SK-N-SH (cell line): ENCODE results near the gene POLR1D.

Source experiments
- FOXJ3 ChIP-seq: sonication (generic); formaldehyde crosslinking; IDR thresholded peaks from 2 replicates; pipeline ENCODE4 v1.5.1; 2020; ENCODE audit warnings: mild to moderate bottlenecking, missing genetic modification reagents
- JUND ChIP-seq: IDR thresholded peaks from 2 replicates; pipeline ENCODE4 v1.4.0; 2012
- MEF2A ChIP-seq: IDR thresholded peaks from 2 replicates; pipeline ENCODE4 v1.4.0; 2012; ENCODE audit warnings: low read depth, borderline replicate concordance
- POLR2AphosphoS5 ChIP-seq: IDR thresholded peaks from 2 replicates; pipeline ENCODE4 v1.6.1; 2012; ENCODE audit warnings: low read depth, low read length
- RAD21 ChIP-seq: IDR thresholded peaks from 2 replicates; pipeline ENCODE4 v1.6.1; 2012; ENCODE audit warnings: mild to moderate bottlenecking, low read length
- RCOR1 ChIP-seq: fragments of 150-350 bp; IDR thresholded peaks from 2 replicates; pipeline ENCODE4 v1.6.1; 2017; ENCODE audit warnings: antibody characterized with exemption, low read length
- TAF1 ChIP-seq: IDR thresholded peaks from 2 replicates; pipeline ENCODE4 v1.6.1; 2012; ENCODE audit warnings: low read depth, mild to moderate bottlenecking, low read length, moderate library complexity, borderline replicate concordance
- YY1 ChIP-seq: IDR thresholded peaks from 2 replicates; pipeline ENCODE4 v1.4.0; 2012; ENCODE audit warnings: low read depth, mild to moderate bottlenecking
- TF ChIP-seq, protein P1 (sequence below): IDR thresholded peaks from 2 replicates; pipeline ENCODE4 v1.4.0; 2012; ENCODE audit warnings: low read depth, borderline replicate concordance
- TF ChIP-seq, protein P2 (sequence below): IDR thresholded peaks from 2 replicates; pipeline ENCODE4 v1.4.0; 2012; ENCODE audit warnings: low read depth
- TF ChIP-seq, protein P3 (sequence below): fragments of 200-600 bp; sonication (generic); IDR thresholded peaks from 2 replicates; pipeline ENCODE4 v1.6.1; 2017; ENCODE audit warnings: antibody characterized with exemption, mild to moderate bottlenecking, moderate library complexity
- TF ChIP-seq, protein P4 (sequence below): fragments of 150-350 bp; IDR thresholded peaks from 2 replicates; pipeline ENCODE4 v1.6.1; 2017; ENCODE audit warnings: antibody characterized with exemption, low read length, low read depth, borderline replicate concordance
- TF ChIP-seq, protein P5 (sequence below): IDR thresholded peaks from 2 replicates; pipeline ENCODE4 v1.6.1; 2012; ENCODE audit warnings: mild to moderate bottlenecking, low read depth, low read length, moderate library complexity
- TF ChIP-seq, protein P6 (sequence below): IDR thresholded peaks from 2 replicates; pipeline ENCODE4 v1.4.0; 2012; ENCODE audit warnings: low read depth, borderline replicate concordance

DNA sequence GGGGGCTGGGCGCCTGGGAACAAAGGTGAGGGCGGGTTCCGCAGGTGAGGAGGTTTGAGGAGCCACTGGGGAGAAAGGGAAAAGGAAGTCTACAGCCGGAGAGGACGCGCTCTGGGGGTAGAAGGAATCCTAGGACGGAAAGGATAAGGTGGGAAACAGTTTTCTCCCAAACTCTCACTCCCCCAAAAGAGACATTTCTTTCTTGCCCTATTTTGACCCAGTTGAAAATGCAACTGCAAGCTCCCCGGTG lies 651 bp upstream of the POLR1D start:
- TF ChIP-seq RAD21, result no peak
- TF ChIP-seq TAF1, result no peak
- TF ChIP-seq, protein P1, sequence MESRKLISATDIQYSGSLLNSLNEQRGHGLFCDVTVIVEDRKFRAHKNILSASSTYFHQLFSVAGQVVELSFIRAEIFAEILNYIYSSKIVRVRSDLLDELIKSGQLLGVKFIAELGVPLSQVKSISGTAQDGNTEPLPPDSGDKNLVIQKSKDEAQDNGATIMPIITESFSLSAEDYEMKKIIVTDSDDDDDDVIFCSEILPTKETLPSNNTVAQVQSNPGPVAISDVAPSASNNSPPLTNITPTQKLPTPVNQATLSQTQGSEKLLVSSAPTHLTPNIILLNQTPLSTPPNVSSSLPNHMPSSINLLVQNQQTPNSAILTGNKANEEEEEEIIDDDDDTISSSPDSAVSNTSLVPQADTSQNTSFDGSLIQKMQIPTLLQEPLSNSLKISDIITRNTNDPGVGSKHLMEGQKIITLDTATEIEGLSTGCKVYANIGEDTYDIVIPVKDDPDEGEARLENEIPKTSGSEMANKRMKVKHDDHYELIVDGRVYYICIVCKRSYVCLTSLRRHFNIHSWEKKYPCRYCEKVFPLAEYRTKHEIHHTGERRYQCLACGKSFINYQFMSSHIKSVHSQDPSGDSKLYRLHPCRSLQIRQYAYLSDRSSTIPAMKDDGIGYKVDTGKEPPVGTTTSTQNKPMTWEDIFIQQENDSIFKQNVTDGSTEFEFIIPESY, result no peak
- no peak for TF ChIP-seq FOXJ3 (CRISPR knock-in tag)
- no peak for TF ChIP-seq JUND
- TF ChIP-seq, protein P2, sequence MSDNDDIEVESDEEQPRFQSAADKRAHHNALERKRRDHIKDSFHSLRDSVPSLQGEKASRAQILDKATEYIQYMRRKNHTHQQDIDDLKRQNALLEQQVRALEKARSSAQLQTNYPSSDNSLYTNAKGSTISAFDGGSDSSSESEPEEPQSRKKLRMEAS, result no peak
- TF ChIP-seq, protein P3, sequence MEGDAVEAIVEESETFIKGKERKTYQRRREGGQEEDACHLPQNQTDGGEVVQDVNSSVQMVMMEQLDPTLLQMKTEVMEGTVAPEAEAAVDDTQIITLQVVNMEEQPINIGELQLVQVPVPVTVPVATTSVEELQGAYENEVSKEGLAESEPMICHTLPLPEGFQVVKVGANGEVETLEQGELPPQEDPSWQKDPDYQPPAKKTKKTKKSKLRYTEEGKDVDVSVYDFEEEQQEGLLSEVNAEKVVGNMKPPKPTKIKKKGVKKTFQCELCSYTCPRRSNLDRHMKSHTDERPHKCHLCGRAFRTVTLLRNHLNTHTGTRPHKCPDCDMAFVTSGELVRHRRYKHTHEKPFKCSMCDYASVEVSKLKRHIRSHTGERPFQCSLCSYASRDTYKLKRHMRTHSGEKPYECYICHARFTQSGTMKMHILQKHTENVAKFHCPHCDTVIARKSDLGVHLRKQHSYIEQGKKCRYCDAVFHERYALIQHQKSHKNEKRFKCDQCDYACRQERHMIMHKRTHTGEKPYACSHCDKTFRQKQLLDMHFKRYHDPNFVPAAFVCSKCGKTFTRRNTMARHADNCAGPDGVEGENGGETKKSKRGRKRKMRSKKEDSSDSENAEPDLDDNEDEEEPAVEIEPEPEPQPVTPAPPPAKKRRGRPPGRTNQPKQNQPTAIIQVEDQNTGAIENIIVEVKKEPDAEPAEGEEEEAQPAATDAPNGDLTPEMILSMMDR, result no peak
- TF ChIP-seq POLR2AphosphoS5, result no peak
- no peak for TF ChIP-seq YY1
- TF ChIP-seq, protein P4, sequence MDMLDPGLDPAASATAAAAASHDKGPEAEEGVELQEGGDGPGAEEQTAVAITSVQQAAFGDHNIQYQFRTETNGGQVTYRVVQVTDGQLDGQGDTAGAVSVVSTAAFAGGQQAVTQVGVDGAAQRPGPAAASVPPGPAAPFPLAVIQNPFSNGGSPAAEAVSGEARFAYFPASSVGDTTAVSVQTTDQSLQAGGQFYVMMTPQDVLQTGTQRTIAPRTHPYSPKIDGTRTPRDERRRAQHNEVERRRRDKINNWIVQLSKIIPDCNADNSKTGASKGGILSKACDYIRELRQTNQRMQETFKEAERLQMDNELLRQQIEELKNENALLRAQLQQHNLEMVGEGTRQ, result no peak
- no peak for TF ChIP-seq MEF2A
- TF ChIP-seq, protein P5, sequence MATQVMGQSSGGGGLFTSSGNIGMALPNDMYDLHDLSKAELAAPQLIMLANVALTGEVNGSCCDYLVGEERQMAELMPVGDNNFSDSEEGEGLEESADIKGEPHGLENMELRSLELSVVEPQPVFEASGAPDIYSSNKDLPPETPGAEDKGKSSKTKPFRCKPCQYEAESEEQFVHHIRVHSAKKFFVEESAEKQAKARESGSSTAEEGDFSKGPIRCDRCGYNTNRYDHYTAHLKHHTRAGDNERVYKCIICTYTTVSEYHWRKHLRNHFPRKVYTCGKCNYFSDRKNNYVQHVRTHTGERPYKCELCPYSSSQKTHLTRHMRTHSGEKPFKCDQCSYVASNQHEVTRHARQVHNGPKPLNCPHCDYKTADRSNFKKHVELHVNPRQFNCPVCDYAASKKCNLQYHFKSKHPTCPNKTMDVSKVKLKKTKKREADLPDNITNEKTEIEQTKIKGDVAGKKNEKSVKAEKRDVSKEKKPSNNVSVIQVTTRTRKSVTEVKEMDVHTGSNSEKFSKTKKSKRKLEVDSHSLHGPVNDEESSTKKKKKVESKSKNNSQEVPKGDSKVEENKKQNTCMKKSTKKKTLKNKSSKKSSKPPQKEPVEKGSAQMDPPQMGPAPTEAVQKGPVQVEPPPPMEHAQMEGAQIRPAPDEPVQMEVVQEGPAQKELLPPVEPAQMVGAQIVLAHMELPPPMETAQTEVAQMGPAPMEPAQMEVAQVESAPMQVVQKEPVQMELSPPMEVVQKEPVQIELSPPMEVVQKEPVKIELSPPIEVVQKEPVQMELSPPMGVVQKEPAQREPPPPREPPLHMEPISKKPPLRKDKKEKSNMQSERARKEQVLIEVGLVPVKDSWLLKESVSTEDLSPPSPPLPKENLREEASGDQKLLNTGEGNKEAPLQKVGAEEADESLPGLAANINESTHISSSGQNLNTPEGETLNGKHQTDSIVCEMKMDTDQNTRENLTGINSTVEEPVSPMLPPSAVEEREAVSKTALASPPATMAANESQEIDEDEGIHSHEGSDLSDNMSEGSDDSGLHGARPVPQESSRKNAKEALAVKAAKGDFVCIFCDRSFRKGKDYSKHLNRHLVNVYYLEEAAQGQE, result no peak
- TF ChIP-seq, protein P6, sequence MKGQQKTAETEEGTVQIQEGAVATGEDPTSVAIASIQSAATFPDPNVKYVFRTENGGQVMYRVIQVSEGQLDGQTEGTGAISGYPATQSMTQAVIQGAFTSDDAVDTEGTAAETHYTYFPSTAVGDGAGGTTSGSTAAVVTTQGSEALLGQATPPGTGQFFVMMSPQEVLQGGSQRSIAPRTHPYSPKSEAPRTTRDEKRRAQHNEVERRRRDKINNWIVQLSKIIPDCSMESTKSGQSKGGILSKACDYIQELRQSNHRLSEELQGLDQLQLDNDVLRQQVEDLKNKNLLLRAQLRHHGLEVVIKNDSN, result no peak; the same call in 1 of the 2 replicates
- no peak for TF ChIP-seq RCOR1
